Measurements from ENCODE around the gene CFAP46.
"Not testable (repeated sequence)": the region's sequence is repeated elsewhere in the genome, so short reads cannot be mapped to it uniquely, and the experiment has no call there.

Gene CFAP46

DNA sequence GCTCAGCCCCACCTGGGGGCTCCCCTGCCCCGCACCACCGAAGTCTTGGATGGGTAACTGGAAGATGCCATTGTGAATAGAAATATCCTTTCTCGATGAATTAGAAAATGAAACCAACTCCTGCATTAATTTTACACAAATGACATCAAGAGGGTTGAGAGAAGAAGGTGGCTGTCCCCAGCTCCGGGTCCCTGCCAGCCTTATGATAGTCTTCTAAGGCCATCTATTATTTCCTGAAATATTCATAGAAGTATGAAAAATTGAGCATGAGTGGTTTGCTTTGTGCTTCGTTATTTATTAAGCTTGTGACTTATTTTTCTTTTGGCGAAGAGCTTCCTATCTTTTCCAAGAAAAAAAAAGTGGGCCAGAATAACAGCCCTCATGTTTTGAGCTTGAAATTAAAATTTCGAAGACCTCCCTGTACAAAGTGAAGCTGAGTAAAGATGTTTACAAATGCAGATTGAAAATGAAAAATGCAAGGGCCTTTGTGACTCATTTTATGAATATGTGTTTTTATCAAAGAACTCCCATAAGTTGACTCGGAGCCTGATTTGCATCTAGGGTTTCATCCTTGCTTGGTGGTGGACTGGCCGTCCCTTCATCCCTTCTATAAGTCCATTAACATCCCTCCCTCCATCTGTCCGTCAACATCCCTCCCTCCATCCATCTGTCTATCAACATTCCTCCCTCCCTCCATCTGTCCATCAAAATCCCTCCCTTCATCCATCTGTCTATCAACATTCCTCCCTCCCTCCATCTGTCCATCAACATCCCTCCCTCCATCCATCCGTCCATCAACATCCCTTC is 20.5 kb upstream of the CFAP46 start:
- peak in 1 of 3 experiments; percentile 11 for DNase-seq

DNA sequence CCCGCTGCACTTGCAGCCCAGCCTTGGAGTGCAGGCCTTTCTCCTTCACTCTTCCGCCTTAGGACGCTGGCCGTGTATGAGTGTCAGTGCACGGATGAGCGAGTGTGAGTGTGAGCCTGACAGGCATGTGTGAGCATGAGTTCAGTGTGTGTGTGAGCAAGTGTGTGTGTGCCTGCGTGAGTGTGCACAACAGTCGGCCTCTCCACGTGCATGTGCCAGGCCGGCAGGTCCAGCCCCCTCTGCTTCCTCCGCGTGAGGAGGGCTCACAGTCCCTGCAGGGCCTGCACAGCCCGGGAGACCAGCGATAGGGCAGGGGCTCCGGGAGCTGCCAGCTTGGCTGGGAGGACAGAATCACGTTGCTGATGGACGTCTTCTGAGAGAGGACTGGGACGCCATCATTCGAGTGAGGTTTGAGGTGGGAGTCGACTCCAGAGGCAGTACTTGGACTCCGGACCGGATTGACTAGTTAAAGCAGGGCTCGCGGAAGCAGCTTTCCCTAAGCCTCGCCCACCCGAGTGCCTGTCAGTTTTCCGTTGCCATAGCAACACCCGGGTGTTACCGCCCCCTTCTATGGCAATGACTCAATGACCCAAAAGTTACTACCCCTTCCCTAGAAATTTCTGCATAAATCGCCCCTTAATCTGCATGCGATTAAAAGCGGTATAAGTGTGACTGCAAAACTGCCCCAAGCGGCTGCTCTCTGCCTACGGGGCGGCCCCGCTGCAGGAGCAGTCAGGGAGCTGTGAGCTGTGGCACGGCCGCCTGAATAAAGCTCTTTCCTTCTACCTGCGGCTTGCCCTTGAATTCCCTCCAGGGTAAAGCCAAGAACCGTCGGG is 19.6 kb upstream of the CFAP46 start:
- DNase-seq = peak; percentile 27 to 46 (median 44)

DNA sequence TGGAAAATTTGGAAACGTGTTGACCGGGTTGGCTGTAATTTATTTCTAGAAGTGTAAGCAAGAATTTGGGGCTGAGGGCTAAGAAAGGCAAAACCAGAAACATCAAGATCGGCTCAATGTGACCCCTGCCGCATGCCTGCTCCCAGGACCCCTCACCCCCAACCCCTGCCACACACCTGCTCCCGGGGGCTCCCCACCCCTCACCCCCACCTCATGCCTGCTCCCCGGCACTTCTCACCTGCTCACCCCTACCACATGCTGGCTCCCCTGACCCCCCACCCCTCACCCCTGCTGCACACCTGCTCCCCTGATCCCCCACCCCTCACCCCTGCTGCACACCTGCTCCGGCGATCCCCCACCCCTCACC is 19.0 kb upstream of the CFAP46 start:
- no peak for DNase-seq

DNA sequence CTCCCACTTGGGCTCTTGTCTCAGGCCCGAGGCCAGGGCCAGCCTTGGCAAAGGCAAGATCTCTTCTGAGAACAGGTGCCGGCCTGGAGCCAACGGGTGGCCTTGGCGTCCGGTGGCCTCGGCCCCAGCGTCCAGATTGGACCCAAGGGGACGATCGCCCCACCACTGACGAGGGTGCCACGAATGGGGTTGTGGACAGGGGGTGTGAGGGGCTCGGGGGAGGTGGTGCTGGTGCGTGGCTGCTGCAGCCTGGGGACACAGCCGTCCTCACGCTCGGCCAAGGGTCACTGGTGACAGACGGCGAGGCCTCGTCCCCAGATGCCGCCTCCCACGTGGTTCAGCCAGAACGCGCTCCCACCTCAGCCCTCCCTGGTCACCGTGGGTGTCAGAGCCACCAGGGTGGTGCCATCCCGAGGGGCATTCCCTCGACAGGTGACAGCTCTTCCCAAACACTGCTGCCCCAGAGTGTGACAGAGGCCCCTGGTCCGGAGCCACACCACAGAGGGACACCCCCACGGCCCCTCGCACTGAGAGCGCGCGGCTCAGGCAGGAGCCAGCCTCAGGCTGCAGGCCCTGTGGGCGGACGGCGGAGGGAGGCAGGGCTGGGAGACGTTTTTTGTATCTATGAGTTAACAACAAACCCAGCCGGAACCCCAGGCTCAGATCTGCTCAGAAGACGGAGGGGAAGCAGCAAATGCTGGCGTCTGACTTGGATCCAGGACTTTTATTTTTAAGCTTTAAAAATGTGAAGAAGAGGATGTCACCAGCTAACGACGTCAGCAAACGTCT is 18.5 kb upstream of the CFAP46 start:
- no peak for DNase-seq

DNA sequence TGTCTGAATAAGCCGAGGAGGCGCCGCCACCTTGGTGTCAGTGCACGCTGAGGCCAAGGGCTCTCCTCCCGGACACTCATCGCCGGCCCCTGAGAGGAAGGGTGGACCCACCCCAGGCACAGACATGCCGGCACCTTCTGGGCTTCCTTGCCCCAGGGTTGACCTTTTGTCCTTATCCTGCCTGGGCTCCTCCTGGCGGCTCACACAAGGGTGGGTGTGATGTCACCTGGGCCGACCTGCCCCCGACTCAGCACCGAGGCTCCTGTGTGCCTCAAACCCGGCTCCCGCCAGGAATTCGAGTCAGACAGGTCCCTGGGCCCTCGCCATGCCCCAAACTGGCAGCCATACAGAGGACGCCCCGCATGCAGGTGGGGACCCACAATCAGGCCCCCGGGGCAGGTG is 17.7 kb upstream of the CFAP46 start:
- DNase-seq = no peak

DNA sequence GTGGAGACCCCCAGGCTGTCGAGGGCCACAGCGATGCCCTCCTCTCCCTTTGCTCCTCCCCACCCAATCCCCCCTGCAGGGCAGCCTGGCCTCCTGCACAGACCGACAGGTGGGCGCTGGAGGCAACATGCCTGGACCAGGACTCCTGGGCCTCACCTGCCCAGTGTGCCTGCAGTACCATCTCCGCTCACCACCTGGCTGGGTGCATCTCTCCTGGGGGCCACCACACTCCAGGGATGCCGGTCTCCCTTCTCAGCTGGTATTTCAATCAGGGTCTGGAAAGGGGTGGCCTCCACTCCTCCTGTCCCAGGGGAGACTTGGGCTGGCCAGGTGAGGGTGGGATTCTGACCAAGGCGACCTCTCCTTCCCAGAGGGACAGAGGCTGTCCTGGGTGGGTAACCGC is 17.2 kb upstream of the CFAP46 start:
- no peak for DNase-seq

DNA sequence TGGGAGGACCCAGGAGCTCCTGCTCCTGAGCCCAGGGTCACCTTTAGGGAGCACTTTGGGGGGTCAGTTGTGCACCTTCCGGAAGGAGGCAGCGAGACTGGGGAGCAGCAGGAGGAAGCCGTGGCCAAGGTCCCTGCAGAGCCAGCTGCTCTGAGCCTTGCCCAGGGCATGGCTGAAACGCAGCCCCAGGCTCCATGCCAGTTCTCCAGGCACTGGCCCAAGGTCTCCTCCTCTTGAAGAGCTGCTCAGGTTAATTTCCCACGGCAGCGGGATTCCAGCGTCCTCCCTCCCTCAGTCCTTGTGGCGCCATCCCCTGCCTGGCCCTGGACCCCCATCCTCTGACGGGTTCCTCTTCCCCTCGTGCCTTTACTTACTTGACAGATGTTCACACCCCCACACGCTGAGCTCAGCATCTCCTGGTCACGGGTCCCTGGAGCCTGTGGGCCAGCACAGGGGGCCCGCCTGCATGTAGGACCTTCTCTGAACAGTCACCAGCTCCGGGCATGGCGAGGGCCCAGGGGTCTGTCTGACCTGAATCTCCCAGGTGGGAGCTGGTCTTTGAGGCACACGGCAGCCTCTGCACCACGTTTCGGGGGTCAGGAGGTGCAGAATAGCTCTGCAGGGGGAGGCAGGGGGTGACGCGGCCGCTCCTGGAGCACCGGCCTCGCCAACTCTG is 16.7 kb upstream of the CFAP46 start:
- no peak for DNase-seq

DNA sequence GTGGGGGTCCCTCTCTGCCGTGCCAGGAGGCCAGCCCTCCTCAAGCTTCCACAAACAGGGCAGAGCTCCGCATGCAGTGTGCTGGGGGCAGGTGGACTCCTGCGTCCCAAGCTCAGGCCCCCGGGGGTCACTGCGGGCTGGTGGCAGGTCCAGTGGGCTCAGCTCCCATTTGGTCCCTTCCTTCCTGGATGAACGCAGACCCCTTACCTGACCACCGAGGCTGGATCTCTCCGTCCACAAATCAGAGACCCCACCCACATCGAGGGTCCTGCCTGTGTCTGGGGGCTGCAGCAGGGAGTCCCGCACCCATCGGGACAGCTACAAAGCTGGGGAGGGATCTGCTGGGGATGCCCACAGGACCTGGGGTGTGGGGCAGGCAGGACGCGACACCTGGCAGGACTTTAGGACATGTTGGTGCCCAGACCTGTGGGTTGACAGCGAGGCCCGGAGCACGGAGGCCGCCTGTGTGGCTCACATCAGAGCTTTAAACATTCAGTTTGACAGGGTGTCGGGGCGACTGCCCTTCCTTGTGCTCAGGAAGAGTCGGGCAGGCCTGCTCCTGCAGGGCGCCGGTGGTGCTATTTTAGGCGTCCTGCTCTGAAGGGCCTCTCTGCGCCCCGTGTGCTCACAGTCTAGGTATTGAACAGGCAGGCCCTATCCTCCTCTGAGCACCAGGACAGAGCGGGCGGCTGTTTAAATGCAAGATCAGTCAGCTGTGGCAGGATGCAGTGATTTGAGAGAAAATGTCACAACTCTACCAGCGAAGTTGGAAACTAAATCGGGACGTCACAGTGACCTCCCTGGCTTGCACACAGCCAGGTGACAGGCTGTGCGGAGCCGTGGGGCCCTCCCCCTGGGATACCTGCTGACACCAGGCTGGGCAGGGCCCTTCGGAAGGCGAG is 15.9 kb upstream of the CFAP46 start:
- DNase-seq = no peak

DNA sequence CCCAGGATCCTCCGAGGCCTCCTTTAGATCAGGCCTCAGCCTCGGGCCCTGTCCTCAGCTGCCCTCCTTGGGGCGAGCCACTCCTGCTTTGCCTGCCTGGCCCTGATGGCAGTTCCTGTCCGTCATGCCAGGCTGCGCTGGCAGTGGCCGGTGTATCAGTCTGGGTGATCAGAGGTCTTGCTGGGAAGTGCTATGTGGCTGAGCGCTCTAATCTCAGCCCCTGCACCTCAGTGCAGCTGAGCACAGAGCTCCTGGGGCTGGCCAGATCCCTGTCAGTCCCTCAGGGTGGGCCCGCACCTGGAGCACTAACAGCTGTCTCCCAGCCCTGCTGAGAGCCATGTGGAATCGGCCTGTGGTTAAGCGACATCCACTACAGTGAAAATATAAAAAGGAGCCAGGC is 14.8 kb upstream of the CFAP46 start:
- no peak for DNase-seq

DNA sequence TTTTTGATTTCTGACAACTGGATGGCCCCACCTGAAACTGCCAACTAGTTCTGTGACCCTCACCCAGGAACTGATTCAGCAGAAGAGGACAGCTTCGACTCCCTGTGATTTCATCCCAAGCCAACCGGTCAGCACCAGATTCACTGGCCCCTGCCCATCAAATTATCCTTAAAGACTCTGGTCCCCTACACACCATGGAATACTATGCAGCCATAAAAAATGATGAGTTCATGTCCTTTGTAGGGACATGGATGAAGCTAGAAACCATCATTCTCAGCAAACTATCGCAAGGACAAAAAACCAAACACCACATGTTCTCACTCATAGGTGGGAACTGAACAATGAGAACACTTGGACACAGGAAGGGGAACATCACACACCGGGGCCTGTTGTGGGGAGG is 13.9 kb upstream of the CFAP46 start:
- DNase-seq = not testable (repeated sequence)

DNA sequence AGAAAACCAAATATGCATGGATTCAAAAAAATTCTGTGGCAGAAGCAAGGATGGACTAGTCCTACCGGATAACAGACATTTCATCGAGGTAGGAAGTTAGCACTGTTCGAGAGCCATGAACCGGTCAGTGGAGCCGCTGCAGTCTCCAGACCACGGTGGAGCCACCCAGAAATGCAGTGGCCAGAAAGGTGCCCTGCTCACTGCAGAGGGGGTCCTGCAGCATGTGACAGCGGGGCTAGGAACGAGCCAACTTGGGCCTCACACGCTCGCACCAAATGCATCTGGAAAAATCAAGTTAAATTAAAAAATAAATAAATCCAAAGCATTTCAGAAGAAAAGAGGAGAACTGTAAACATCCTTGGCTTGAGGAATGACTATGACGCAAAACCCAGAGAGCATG is 13.1 kb upstream of the CFAP46 start:
- DNase-seq = no peak

DNA sequence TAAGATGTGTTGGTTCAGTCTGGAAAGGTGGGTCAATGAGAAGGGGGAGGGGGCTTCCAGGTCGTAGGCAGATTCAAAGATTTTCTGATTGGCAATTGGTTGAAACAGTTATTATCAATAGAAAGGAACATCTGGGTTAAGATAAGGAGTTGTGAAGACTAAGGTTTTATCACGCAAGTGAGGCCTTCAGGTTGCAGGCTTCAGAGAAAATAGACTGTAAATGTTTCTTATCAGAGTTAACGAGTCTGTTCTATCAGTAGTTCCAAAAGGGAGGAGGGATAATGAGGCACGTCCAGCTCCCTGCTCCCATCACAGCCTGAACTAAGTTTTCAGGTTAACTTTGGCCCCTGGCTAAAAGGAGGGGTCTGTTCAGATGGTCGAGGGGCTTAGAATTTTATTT is 11.1 kb upstream of the CFAP46 start:
- no peak for DNase-seq

DNA sequence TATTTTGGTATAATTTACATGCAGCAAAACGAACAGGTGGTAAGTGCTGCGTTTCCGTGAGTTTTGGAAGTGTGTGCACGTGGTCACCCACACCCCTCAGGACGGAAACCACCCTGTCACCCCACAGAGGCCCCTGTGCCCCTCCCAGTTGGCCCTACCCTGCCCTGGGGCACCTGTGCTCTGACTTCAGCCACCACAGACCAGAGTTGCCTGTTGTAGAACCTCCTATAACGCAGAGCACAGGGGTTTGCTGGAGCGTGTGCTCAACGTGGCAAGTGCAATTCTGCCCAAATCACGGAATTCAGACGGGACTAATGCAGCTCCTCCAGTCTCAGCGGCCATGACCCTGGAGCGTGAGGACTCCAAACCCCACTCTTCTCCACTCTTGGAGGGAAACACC is 9.6 kb upstream of the CFAP46 start:
- no peak for DNase-seq

DNA sequence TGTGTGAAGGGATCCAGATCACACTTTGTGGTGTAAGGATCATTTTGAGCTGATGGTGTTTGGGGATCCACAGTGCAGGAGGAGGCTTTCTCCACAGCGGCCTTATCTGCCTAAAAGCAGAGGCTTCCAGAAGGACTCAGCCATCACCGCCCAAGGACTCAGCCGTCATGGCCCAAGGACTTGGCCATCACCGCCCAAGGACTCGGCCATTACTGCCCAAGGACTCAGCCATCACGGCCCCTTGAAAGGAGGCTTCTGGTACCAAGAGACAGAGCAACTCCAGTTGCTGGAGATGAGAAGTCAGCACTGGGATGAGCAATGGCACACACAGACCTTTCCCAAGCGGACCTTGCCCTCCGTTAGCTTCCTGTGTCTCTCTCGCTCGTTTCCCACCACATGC is 6.0 kb upstream of the CFAP46 start:
- no peak for DNase-seq

DNA sequence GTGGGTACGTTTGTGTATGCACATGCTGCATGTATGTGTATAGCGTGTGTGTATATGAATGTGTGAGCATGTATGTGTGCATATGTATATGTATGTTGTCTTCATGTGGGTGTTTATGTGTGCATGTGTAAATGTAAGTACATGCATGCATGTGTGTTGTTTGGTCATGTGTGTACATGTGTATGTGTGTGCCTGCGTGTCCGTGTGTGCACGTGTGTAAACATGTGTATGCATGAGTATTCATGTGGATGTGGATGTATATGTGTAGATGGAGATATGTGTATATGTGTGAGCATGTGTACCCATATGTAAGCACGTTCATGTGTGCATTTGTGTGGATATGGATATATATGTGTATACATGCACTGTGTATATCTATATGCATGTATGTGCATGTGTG is 5.5 kb upstream of the CFAP46 start:
- no peak for DNase-seq

DNA sequence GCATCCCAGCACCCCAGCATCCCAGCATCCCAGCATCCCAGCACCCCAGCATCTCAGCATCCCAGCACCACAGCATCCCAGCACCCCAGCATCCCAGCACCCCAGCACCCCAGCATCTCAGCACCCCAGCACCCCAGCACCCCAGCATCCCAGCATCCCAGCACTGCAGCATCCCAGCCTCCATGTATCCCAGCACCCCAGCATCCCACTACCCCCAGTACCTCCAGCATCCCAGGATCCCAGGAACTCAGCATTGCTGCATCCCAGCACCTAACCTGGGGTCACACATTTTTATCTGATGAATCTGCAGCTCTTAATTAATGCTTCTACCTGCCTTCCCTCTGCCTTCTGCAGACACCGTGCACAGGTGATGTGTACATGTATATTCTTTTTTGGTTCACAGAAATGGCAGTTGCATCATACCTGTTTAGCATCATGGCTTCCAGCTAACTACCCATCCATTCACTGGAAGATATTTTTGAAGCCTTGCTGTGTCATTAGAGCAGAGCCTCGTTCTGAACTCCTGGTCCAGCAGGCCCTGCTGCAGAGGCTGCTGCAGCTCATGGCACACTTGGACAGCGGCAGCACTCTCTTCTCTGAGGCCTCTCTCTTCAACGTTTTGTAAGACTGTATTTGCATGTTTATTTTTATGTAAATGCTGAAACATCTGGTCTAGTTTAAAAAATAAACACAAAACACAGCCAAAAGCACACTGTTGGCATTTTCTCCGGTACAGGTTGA is 4.6 kb upstream of the CFAP46 start:
- no peak for DNase-seq

DNA sequence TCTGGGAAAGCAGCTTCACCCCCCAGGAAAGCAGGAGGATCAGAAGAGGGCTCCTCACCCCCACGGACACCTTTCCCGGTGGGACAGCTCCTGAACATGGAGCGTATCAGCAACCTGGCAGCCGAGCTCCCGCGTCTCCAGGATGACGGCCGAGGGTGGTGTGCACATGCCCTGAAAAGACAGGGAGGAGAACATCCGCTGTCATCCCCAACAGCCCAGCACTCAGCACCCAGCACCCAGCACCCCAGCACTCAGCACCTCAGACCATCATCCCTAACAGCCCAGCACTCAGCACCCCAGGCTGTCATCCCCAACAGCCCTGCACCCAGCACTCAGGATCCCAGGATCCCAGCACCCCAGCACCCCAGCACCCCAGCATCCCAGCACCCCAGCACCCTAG is 3.9 kb upstream of the CFAP46 start:
- DNase-seq = no peak

DNA sequence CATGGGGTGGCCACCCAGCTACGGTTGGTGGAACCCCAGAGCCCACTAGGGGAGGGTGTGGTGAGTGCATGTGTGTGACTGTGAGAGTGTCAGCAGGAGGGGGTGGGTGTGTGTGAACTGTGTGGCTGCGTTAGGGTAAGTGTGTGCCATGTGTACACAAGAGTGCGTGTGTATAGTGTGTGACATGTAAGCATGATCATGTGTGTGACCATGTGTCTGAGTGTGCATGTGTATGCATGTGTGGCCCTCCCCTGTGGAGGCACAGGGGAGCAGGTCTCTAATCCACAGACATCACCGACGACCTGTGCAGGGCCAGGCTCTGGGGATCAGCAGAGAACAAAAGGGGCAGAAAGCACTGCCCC is 3.5 kb upstream of the CFAP46 start:
- DNase-seq = no peak

DNA sequence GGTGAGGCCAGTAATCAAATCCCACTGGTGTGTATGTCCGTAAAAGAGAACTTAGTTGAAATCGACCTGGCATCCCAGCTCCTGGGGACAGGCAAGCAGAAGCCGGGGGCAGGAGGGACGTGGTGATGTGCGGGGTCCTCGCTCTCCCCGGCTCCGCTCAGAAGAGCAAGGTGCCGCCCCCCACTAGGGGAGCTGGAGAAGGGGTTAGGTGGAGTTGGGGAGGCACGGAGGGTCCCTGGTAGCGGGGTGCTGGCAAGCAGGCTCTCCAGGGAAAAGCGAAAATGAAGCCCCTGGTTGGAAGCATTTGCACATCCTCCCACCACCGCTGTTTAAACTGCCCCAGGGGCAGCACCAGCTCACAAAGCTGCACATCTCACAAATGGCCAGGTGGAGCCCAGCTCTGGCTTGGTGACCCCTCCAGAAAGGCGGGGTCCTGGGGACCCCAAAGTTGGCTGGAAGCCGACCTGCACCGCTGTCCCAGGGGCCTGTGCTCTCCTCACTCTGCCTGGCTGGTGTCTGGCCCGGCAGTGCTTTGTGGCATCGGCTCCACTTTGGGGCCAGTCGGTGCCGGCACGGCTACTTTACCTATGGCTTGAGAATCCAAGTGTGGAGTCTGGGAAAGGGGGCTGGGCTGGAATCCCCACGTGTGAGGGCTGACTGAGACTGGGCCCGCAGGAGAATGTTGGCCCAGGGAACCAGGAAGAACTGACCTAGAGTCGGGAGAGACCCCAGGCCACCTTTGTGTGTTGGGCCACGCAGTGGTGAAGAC is 2.9 kb upstream of the CFAP46 start:
- no peak for DNase-seq

DNA sequence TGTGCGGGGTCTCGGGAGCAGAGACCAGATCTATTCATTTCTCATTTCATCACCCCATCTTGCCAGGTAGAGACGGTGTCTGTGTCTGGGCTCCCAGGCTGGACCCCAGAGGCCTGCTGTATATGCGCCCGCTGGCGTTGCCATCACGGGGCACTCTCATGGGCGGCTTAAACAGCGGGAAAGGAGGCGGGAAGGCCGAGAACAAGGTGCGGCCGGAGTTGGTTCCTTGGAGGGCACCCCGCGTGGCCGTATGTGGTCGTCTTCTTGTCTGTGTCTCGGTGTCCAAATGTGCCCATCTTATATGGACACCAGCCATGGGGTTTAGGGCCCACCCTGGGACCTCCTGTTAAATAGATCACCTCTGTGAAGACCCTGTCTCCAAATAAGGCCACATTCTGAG is 2.1 kb upstream of the CFAP46 start:
- no peak for DNase-seq
